NCI-H2196 treated with DMSO at 0.1 percent for 48 hours (cell line): Measurements from ENCODE around the gene GIT1.

Experiments
- DNase-seq: peaks from one replicate; lab custom pipeline; 2025; ENCODE audit not compliant: unreplicated experiment; lab: John Stamatoyannopoulos, UW

Gene GIT1

GRCh38 chr17:29579866-29580771 lies 9.3 kb downstream of the GIT1 start:
- DNase-seq, result no peak

GRCh38 chr17:29578626-29579485 lies 10.6 kb downstream of the GIT1 start:
- DNase-seq, result no peak

- no peak for DNase-seq
These were observed 11.8 kb downstream of the GIT1 start for GRCh38 chr17:29577385-29578211.

- DNase-seq, result no peak
These were observed 12.5 kb downstream of the GIT1 start for GRCh38 chr17:29577001-29577370.

GRCh38 chr17:29576214-29577000 lies 13.0 kb downstream of the GIT1 start:
- no peak for DNase-seq

GRCh38 chr17:29575511-29576213 lies 13.8 kb downstream of the GIT1 start:
- DNase-seq, result no peak

GRCh38 chr17:29574732-29575510 lies 14.5 kb downstream of the GIT1 start:
- DNase-seq, result no peak

- no peak for DNase-seq
These were observed 15.3 kb downstream of the GIT1 start for GRCh38 chr17:29573871-29574731.

GRCh38 chr17:29573558-29573869 lies 15.9 kb downstream of the GIT1 start:
- DNase-seq, result no peak

- DNase-seq, result no peak
These were observed 16.5 kb downstream of the GIT1 start for GRCh38 chr17:29572691-29573557.

- no peak for DNase-seq
These were observed 17.4 kb downstream of the GIT1 start for GRCh38 chr17:29571883-29572681.

GRCh38 chr17:29571486-29571882 lies 18.0 kb downstream of the GIT1 start:
- DNase-seq, result no peak

- DNase-seq, result no peak
These were observed 18.9 kb downstream of the GIT1 start for GRCh38 chr17:29570521-29570920.

GRCh38 chr17:29569245-29569950 lies 20.1 kb downstream of the GIT1 start:
- no peak for DNase-seq

GRCh38 chr17:29568331-29569244 lies 20.9 kb downstream of the GIT1 start, which contains the start of gene TP53I13:
TSS of gene TP53I13 (plus strand) at chr17:29568701. CDS start at chr17:29568759, 58 bp downstream.
- peak; percentile 43 for DNase-seq
